Nephron (organoid): Measurements from ENCODE around the gene EEF2K.

Source experiments
- H3K27ac Mint-ChIP-seq, 3 experiments: 2 replicates each; pipeline ENCODE4 v1.8.0; 2020; ENCODE audit warnings: mixed read lengths in 3 of 3, mild to moderate bottlenecking in 2 of 3, moderate library complexity in 1 of 3
- H3K27me3 Mint-ChIP-seq: 2 replicates; pipeline ENCODE4 v1.8.0; 2021; ENCODE audit warnings: low read depth, mild to moderate bottlenecking, moderate library complexity, mixed read lengths
- H3K36me3 Mint-ChIP-seq: 2 replicates; pipeline ENCODE4 v1.8.0; 2020; ENCODE audit warnings: low read depth, mixed read lengths
- H3K4me1 Mint-ChIP-seq: 2 replicates; pipeline ENCODE4 v1.8.0; 2020; ENCODE audit warnings: mixed read lengths
- H3K4me3 Mint-ChIP-seq, 3 experiments: 2 replicates each; pipeline ENCODE4 v1.8.0; 2020; ENCODE audit warnings: mild to moderate bottlenecking in 3 of 3, mixed read lengths in 3 of 3, moderate library complexity in 2 of 3
- H3K9me3 Mint-ChIP-seq: 2 replicates; pipeline ENCODE4 v1.8.0; 2020; ENCODE audit warnings: mixed read lengths
- CTCF ChIP-seq, 3 experiments: fragments of 200-600 bp; sonication (generic); IDR thresholded peaks; one replicate each; pipeline ENCODE4 v1.5.0; 2021; ENCODE audit warnings: antibody characterized with exemption in 3 of 3; ENCODE audit not compliant: unreplicated experiment in 3 of 3

EEF2K gene

GRCh38 chr16:22317625-22318024 is 111.5 kb downstream of the EEF2K start:
- H3K27me3 Mint-ChIP-seq, result no peaks in the 10 kb centered on the region
- no peaks in the 10 kb centered on the region for H3K4me1 Mint-ChIP-seq
- H3K4me3 Mint-ChIP-seq, result no peak overlapping the region
- no peak for TF ChIP-seq CTCF (IDR thresholded peaks at IDR 0.05; ENCODE audit: unreplicated experiment in 3 of 3)
- H3K9me3 Mint-ChIP-seq, result no peaks in the 10 kb centered on the region
- peaks cover 44% of the 10 kb centered on the region for H3K36me3 Mint-ChIP-seq
- no peak overlapping the region for H3K27ac Mint-ChIP-seq

GRCh38 chr16:22318690-22319358 is 112.7 kb downstream of the EEF2K start:
- Mint-ChIP-seq H3K36me3 (peaks cover 42% of the 10 kb centered on the region), H3K27ac (no peak overlapping the region), H3K4me3 (no peak overlapping the region), H3K9me3 (no peaks in the 10 kb centered on the region), H3K27me3 (no peaks in the 10 kb centered on the region), H3K4me1 (no peaks in the 10 kb centered on the region)
- TF ChIP-seq CTCF (IDR thresholded peaks at IDR 0.05; ENCODE audit: unreplicated experiment in 3 of 3), result peak in 1 of 3 experiments; percentile 21

GRCh38 chr16:22320572-22321339 is 114.7 kb downstream of the EEF2K start:
- Mint-ChIP-seq H3K4me3 (no peak overlapping the region), H3K27ac (no peak overlapping the region), H3K9me3 (no peaks in the 10 kb centered on the region), H3K4me1 (no peaks in the 10 kb centered on the region), H3K27me3 (no peaks in the 10 kb centered on the region), H3K36me3 (peaks cover 39% of the 10 kb centered on the region)
- TF ChIP-seq CTCF (IDR thresholded peaks at IDR 0.05; ENCODE audit: unreplicated experiment in 3 of 3), result no peak

GRCh38 chr16:22321340-22322001 is 115.4 kb downstream of the EEF2K start:
- peak; percentile 89 to 94 (median 92) for TF ChIP-seq CTCF (IDR thresholded peaks at IDR 0.05; ENCODE audit: unreplicated experiment in 3 of 3)

GRCh38 chr16:22322021-22322471 is 116.0 kb downstream of the EEF2K start:
- Mint-ChIP-seq H3K36me3 (peaks cover 39% of the 10 kb centered on the region), H3K4me3 (no peak overlapping the region), H3K4me1 (no peaks in the 10 kb centered on the region)

More at GRCh38 chr16:22321340-22322001, 115.4 kb downstream of the EEF2K start:
- H3K9me3 Mint-ChIP-seq, result no peaks in the 10 kb centered on the region
- H3K4me1 Mint-ChIP-seq, result no peaks in the 10 kb centered on the region
- H3K27me3 Mint-ChIP-seq, result no peaks in the 10 kb centered on the region
- peaks cover 39% of the 10 kb centered on the region for H3K36me3 Mint-ChIP-seq
- H3K4me3 Mint-ChIP-seq, result no peak overlapping the region
- H3K27ac Mint-ChIP-seq, result no peak overlapping the region

More at GRCh38 chr16:22322021-22322471, 116.0 kb downstream of the EEF2K start:
- Mint-ChIP-seq H3K27me3 (no peaks in the 10 kb centered on the region), H3K9me3 (no peaks in the 10 kb centered on the region), H3K27ac (no peak overlapping the region)
- no peak for TF ChIP-seq CTCF (IDR thresholded peaks at IDR 0.05; ENCODE audit: unreplicated experiment in 3 of 3)
